Measurements from ENCODE around the gene PADI2.

Gene PADI2

GRCh38 chr1:17023573-17023972, 95.7 kb downstream of the PADI2 start:
- DNase-seq (ENCODE audit: low read depth, low spot score): no peak

DNA sequence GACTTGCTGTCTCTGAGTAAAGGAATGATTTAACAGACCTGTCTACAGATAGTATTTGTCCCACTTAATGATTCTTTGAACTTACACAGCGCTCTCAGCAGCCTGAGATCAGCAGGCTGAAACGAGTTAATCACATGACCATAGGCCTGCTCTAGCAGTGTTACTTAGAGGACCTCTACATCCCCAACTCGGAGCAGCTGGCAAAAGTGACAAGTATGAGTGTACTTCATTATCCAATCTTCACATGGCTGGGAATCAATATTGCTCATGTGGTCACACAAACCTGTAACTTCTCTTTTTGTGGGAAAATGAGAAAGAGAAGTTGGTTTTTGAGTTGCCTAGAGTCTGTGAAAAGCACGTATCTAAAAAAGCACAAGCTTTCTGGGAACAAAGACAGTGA, 96.1 kb downstream of the PADI2 start:
- DNase-seq (ENCODE audit: low read depth, low spot score): no peak

GRCh38 chr1:17021896-17022295, 97.4 kb downstream of the PADI2 start:
- DNase-seq (ENCODE audit: low read depth, low spot score): no peak

DNA sequence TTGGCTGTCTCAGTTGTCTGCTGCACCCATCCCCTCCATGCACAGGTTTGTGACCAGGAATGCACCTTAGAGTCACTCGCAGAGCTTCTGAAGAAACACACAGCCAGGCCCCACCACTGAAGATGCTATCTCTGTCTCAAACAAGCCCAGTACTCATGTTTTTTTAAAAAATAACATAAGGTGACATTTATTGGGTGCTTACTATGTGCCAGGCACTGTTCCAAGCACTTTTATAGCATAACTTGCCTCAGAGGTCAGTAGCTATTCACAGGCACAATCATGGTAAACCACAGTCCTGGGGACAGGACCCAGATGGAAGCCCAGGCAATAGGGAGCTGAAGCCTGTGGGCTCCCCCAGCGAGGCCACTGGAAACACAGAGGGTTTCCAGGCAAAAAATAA, 98.7 kb downstream of the PADI2 start:
- DNase-seq (ENCODE audit: low read depth, low spot score): no peak

GRCh38 chr1:17018849-17019248, 100.4 kb downstream of the PADI2 start:
- no peak for DNase-seq (ENCODE audit: low read depth, low spot score)

- DNase-seq (ENCODE audit: low read depth, low spot score): no peak
These were observed 101.8 kb downstream of the PADI2 start for GRCh38 chr1:17017435-17017834.
